ENCODE measurements around the gene ABI3.

DNA sequence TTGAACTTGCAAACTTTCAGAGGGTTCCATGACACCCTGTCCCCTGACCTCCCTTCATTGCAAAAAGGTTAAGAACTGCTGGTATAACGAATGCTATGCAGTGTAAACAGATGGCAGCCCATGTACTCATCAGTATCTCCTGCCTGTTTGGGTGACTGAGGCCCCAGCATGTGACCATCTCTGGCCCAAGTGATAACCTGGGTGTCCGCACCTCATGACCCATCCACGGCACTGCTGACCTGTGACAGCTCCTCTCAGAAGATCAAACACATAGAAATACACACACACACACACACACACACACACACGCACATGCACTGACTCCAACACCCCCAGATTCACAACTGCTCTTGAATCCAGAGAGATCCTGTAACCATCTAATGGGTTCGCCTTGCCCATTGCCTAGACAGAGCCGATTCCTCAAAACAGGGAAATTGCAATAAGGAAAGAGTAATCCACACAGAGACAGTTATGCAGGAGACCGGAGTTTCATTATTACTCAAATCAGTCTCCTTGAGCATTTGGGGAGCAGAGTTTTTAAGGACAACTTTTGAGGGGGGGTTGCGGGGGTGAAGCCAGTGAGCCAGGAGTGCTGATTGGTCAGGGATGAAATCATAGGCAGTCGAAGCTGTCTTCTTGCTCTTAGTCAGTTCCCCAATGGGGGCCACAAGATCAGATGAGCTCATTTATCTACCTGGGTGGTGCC, 31.3 kb downstream of the ABI3 start:
- TF ChIP-seq CTCF (IDR thresholded peaks at IDR 0.05) (no peak), EP300 (IDR thresholded peaks at IDR 0.05) (no peak), POLR2AphosphoS5 (IDR thresholded peaks at IDR 0.05) (no peak)

Measured in gastroesophageal sphincter (tissue), 3 donors.